Cardiac muscle cell (in vitro differentiated cells and primary cell): ENCODE data around the gene FBXW4. TPM values are rescaled to one million over a fixed set of nuclear protein-coding genes. Genes with fewer than 3 reads are reported as not detected.
A peak's percentile ranks its signal among the peaks of the same experiment; 100 is the strongest.

Source experiments
- DNase-seq, 2 donors: peaks; one replicate each; pipeline versions ENCODE4 v3.0.0 to v3.0.0-alpha.2; 2010 to 2017; ENCODE audit warnings: low read depth in 1 of 2, low spot score in 1 of 2
- H3K27ac ChIP-seq: fragments of 200-600 bp; sonication (generic); 2 replicates; pipeline ENCODE4 v1.5.1; 2016
- H3K27me3 ChIP-seq: fragments of 200-600 bp; sonication (generic); 2 replicates; pipeline ENCODE4 v1.6.0; 2016; ENCODE audit warnings: control low read depth
- H3K36me3 ChIP-seq: fragments of 200-600 bp; sonication (generic); 2 replicates; pipeline ENCODE4 v1.5.1; 2016; ENCODE audit warnings: control low read depth
- H3K4me1 ChIP-seq: fragments of 200-600 bp; sonication (generic); 2 replicates; pipeline ENCODE4 v1.8.1; 2017; ENCODE audit warnings: low read depth, mild to moderate bottlenecking, mixed run types
- H3K4me3 ChIP-seq: fragments of 200-600 bp; sonication (generic); 2 replicates; pipeline ENCODE4 v1.5.1; 2016; ENCODE audit warnings: mild to moderate bottlenecking
- H3K9me3 ChIP-seq: fragments of 200-600 bp; sonication (generic); 2 replicates; pipeline ENCODE4 v1.5.1; 2017; ENCODE audit warnings: low read depth, mild to moderate bottlenecking, control low read depth
- CTCF ChIP-seq: IDR thresholded peaks from 2 replicates; pipeline ENCODE4 v1.5.1; 2012; ENCODE audit warnings: low read depth, mild to moderate bottlenecking, low read length
- polyA plus RNA-seq: library from polyadenylated mRNA; unstranded; fragments of >200 nt; fragmentation: Nextera tagmentation; extraction: Ambion mirVana; gene quantifications from 2 replicates; pipeline ENCODE4 v1.2.1, GENCODE V29; 2016
- total RNA-seq: library from RNA; depleted of rRNA; stranded (reverse); fragments of >200 nt; gene quantifications from 2 replicates; pipeline ENCODE4 v1.2.3, GENCODE V29; 2016

FBXW4 gene
- total and polyA plus RNA-seq, 2 experiments from 2014 or later = 19.6 to 72.0 TPM

- DNase-seq = no peak
These were observed 85.5 kb downstream of the FBXW4 start for GRCh38 chr10:101609481-101609880.

GRCh38 chr10:101607124-101607523 is 87.8 kb downstream of the FBXW4 start:
- no peak for TF ChIP-seq CTCF
- Histone ChIP-seq H3K36me3 (peaks cover 18% of the 10 kb centered on the region), H3K9me3 (no peaks in the 10 kb centered on the region), H3K27ac (peak overlapping the region; percentile 51), H3K4me3 (no peak overlapping the region), H3K4me1 (peaks cover 8% of the 10 kb centered on the region), H3K27me3 (no peaks in the 10 kb centered on the region)
- no peak for DNase-seq

More at GRCh38 chr10:101609481-101609880, 85.5 kb downstream of the FBXW4 start:
- Histone ChIP-seq H3K9me3 (no peaks in the 10 kb centered on the region), H3K4me3 (no peak overlapping the region), H3K27me3 (no peaks in the 10 kb centered on the region), H3K4me1 (peaks cover 8% of the 10 kb centered on the region), H3K36me3 (peaks cover 18% of the 10 kb centered on the region), H3K27ac (no peak overlapping the region)
- no peak for TF ChIP-seq CTCF

GRCh38 chr10:101602761-101603398 is 92.1 kb downstream of the FBXW4 start:
- H3K27ac ChIP-seq = no peak overlapping the region
- peak; percentile 83 for TF ChIP-seq CTCF
- no peaks in the 10 kb centered on the region for H3K36me3 ChIP-seq
- H3K4me1 ChIP-seq = peaks cover 19% of the 10 kb centered on the region
- peak; percentile 70 to 91 for DNase-seq
- no peaks in the 10 kb centered on the region for H3K27me3 ChIP-seq
- no peaks in the 10 kb centered on the region for H3K9me3 ChIP-seq
- no peak overlapping the region for H3K4me3 ChIP-seq

GRCh38 chr10:101601541-101601940 is 93.4 kb downstream of the FBXW4 start:
- no peak for TF ChIP-seq CTCF
- peak in 1 of 2 donors; percentile 58 for DNase-seq
- Histone ChIP-seq H3K4me1 (peaks cover 11% of the 10 kb centered on the region), H3K4me3 (no peak overlapping the region), H3K27ac (no peak overlapping the region), H3K36me3 (peaks cover 3% of the 10 kb centered on the region), H3K27me3 (no peaks in the 10 kb centered on the region), H3K9me3 (no peaks in the 10 kb centered on the region)

GRCh38 chr10:101597091-101597900 is 97.7 kb downstream of the FBXW4 start:
- peaks cover 11% of the 10 kb centered on the region for H3K4me1 ChIP-seq
- H3K27me3 ChIP-seq = no peaks in the 10 kb centered on the region
- no peak overlapping the region for H3K4me3 ChIP-seq
- H3K36me3 ChIP-seq = peaks cover 3% of the 10 kb centered on the region
- TF ChIP-seq CTCF = no peak
- no peak for DNase-seq
- H3K9me3 ChIP-seq = no peaks in the 10 kb centered on the region
- H3K27ac ChIP-seq = no peak overlapping the region
